Small intestine (tissue), 7 donors: ENCODE data around the gene HMOX2. TPM values are rescaled to one million over a fixed set of nuclear protein-coding genes. Genes with fewer than 3 reads are reported as not detected.

Experiments used
- DNase-seq, 2 donors: peaks; one replicate each; pipeline versions ENCODE4 v3.0.0 to v3.0.0-alpha.2; 2013
- FAIRE-seq: peaks from 2 replicates; lab custom pipeline; 2012; peaks lifted over from hg19 to GRCh38; lab: Jason Lieb, UNC
- H3K27ac ChIP-seq, 3 donors: one replicate each; pipeline ENCODE4 v1.5.1; 2013; ENCODE audit warnings: low read length in 2 of 3, mild to moderate bottlenecking in 2 of 3, control low read depth in 1 of 3, inconsistent platforms in 1 of 3, low read depth in 1 of 3, moderate library complexity in 1 of 3
- H3K27me3 ChIP-seq, 3 donors: one replicate each; pipeline ENCODE4 v1.6.1; 2013; ENCODE audit warnings: low read length in 3 of 3, inconsistent platforms in 1 of 3; ENCODE audit not compliant: control insufficient read depth in 3 of 3, insufficient read depth in 3 of 3
- H3K36me3 ChIP-seq, 3 donors: one replicate each; pipeline ENCODE4 v1.6.1; 2013; ENCODE audit warnings: low read length in 3 of 3, inconsistent platforms in 1 of 3, low read depth in 1 of 3, mild to moderate bottlenecking in 1 of 3, moderate library complexity in 1 of 3; ENCODE audit not compliant: control insufficient read depth in 3 of 3, insufficient read depth in 2 of 3
- H3K4me1 ChIP-seq, 3 donors: one replicate each; pipeline ENCODE4 v1.6.1; 2013; ENCODE audit warnings: low read length in 2 of 3, inconsistent platforms in 1 of 3, low read depth in 1 of 3, mild to moderate bottlenecking in 1 of 3, moderate library complexity in 1 of 3; ENCODE audit not compliant: control insufficient read depth in 3 of 3, insufficient read depth in 2 of 3
- H3K4me3 ChIP-seq, 3 donors: one replicate each; pipeline ENCODE4 v1.5.1; 2013; ENCODE audit warnings: low read length in 3 of 3, control low read depth in 1 of 3, inconsistent platforms in 1 of 3, low read depth in 1 of 3, mild to moderate bottlenecking in 1 of 3, moderate library complexity in 1 of 3
- H3K9me3 ChIP-seq, 2 donors: one replicate each; pipeline ENCODE4 v1.6.1; 2013; ENCODE audit warnings: low read depth in 1 of 2, low read length in 1 of 2; ENCODE audit not compliant: control insufficient read depth in 2 of 2, insufficient read depth in 1 of 2
- WGBS, 3 donors: extraction: QIAGEN DNeasy Blood & Tissue Kit; methylation state at CpG; one replicate each; pipeline ENCODE4 v1.1.7; 2013; 5-methylcytosine and 5-hydroxymethylcytosine counted together
- polyA plus RNA-seq, 4 donors: library from polyadenylated mRNA; stranded (reverse) in 3 of 4; unstranded in 1 of 4; fragments of 200-250 nt in 3 of 4; fragments of 120-200 nt in 1 of 4; gene quantifications; one replicate each; pipeline versions ENCODE4 v1.2.1 to v1.2.3, GENCODE V29; 2013
- donor health status: healthy with polysubstance abuse.
- donor health status: control.
- donor health status: control.
- donor health status: Bipolar disorder and iron deficiency.
- donor health status: healthy.

Gene HMOX2
- polyA plus RNA-seq, 4 donors = 42.1 to 89.7 (median 74.6) TPM

DNA sequence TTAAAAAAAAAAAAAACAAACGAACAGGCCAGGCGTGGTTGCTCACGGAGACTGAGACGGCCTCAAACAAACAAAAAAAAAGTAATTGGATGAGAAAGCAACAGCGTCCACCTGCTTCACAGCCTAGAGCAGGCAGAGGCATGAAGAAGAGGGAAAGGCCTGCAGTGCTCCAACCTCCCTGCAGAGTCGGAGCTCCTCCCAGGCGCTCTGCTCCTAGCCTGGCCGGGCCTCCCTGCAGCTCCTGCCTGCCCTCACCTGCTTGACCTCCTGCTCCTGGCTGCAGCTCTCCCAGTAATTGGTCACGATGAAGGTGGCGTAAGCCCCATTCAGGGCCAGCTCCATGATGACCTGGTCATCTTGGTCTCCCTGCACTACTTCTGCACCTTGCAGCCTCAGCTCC lies 7.2 kb upstream of the HMOX2 start:
- Histone ChIP-seq H3K27ac (no peak overlapping the region), H3K4me1 (peaks cover 0 to 2% (median 0%) of the 10 kb centered on the region in 3 donors), H3K27me3 (no peaks in the 10 kb centered on the region), H3K4me3 (no peak overlapping the region), H3K36me3 (peaks cover 2 to 58% (median 4%) of the 10 kb centered on the region in 3 donors), H3K9me3 (no peaks in the 10 kb centered on the region)
- DNase-seq (no peak), FAIRE-seq (no peak)
- 89 to 93% (median 91%) methylated on average over 10 of the region's 10 CpGs for WGBS, 3 donors

DNA sequence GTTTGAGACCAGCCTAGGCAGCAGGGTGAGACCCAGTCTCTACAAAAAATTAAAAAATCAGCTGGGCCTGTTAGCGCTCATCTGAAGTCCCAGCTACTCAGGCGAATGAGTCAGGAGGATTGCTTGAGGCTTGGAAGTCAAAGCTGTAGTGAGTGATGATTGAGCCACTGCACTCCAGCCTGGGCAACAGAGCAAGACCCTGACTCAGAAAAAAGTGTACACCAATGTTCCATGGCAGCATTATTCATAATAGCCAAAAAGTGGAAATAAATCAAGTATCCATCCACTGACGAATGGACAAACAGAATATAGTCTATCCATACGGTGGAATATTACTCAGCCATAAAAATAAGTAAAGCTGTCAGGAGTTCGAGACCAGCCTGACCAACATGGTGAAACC lies 4.3 kb upstream of the HMOX2 start:
- peaks cover 0 to 9% (median 2%) of the 10 kb centered on the region in 3 donors for H3K4me1 ChIP-seq
- WGBS, 3 donors = 95 to 97% (median 96%) methylated on average over 5 of the region's 5 CpGs
- H3K4me3 ChIP-seq = no peak overlapping the region
- peaks cover 0 to 31% (median 2%) of the 10 kb centered on the region in 3 donors for H3K36me3 ChIP-seq
- no peaks in the 10 kb centered on the region for H3K27me3 ChIP-seq
- peaks cover 0 to 10% of the 10 kb centered on the region in 2 donors for H3K9me3 ChIP-seq
- no peak overlapping the region for H3K27ac ChIP-seq
- DNase-seq (no peak), FAIRE-seq (no peak)

DNA sequence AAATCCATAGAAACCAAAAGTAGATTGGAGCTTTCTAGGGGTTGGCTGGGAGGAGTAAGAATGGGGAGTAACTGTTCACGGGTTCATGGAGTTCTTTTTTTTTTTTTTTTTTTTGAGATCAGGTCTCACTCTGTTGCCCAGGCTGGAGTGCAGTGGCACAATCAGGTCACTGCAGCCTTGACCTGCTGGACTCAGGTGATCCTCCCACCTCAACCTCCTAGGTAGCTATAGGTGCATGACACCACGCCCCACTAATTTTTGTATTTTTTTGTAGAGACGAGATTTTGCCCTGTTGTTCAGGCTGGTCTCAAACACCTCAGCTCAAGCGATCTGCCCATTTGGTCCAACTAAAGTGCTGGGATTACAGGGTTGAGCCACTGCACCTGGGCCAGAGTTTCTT lies 3.3 kb upstream of the HMOX2 start:
- Histone ChIP-seq H3K4me3 (no peak overlapping the region), H3K36me3 (peaks cover 0 to 24% (median 2%) of the 10 kb centered on the region in 3 donors), H3K4me1 (peaks cover 0 to 9% (median 2%) of the 10 kb centered on the region in 3 donors), H3K27me3 (no peaks in the 10 kb centered on the region), H3K27ac (no peak overlapping the region), H3K9me3 (peaks cover 0 to 10% of the 10 kb centered on the region in 2 donors)
- FAIRE-seq (no peak), DNase-seq (no peak)
- 55 to 66% (median 66%) methylated on average over 4 of the region's 4 CpGs for WGBS, 3 donors

DNA sequence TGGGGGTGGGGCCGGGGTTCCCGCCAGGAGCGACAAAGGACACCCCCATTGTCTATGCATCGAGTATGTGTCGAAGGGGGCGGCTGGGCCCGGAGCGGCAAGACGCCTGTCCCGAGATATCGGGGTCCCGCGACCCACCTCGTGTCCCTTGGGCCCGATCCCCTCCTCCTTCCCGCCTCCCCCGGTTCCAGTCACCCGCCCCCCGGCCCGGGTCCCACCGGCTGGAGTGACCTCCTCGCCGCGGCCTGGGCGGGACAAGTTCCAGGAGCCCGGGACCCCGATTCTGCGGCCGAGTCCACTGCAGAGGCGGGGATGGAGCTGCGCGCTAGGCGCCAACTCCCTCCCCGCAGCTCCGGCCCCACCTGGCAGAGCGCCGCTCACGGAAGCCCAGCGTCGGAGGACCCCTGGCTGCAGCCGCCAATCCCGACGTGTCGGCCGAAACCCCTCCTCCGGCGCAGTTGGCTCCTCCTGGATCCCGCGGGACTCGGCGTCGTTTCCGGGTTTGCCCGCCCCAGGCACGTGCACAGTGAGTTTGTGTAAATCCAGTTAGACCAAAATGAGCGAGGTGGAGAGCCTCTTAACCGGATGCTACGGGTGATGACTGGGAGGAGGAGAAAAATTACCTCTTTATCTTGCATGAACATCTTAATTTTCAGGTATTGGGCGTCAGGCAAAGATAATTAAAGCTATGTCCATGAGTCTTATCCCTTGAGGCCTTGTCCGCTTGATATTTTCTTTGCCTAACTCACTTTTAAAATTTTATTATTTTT lies 1.8 kb upstream of the HMOX2 start, which contains the start of gene NMRAL1:
Gene NMRAL1, minus strand, starts transcription at position 434 of the 770 bp plus-strand sequence. CDS start 493 bp downstream, outside the sequence.
- 2 to 4% (median 2%) methylated on average over 30 to 60 of the region's 60 CpGs for WGBS, 3 donors
- peak within 1 kb of the TSS; percentile 35 to 78 (median 62) for H3K27ac ChIP-seq
- H3K9me3 ChIP-seq = peaks cover 0 to 10% of the 10 kb centered on the region in 2 donors
- H3K27me3 ChIP-seq = no peaks in the 10 kb centered on the region
- DNase-seq (peak; percentile 87 to 94), FAIRE-seq (no peak)
- peaks cover 0 to 9% (median 2%) of the 10 kb centered on the region in 3 donors for H3K4me1 ChIP-seq
- peak within 1 kb of the TSS; percentile 73 to 78 (median 74) for H3K4me3 ChIP-seq
- H3K36me3 ChIP-seq = peaks cover 0 to 9% (median 0%) of the 10 kb centered on the region in 3 donors

DNA sequence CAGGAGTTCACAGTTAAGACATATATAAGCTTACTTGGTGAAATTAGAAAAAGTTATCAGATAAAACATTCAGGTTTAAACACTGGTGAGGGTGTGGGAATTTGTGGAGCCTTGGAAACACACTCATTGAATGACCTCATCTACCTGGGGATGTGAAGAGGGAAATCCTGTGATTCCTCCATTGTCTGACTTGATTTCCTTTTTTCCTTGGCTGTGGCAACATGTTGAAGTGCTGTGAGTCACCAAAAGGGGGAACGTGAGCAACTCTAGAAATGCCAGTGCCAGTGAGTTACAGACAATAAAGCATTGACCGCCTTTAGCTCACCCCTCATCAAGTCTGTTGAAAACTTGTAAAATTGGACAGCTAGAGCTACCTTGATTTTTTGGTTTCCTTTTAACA lies 1.8 kb downstream of the HMOX2 start:
- 60 to 71% (median 62%) methylated on average over 2 of the region's 2 CpGs for WGBS, 3 donors
- Histone ChIP-seq H3K4me1 (peaks cover 0 to 9% (median 2%) of the 10 kb centered on the region in 3 donors), H3K9me3 (peaks cover 0 to 10% of the 10 kb centered on the region in 2 donors), H3K36me3 (peaks cover 0 to 4% (median 0%) of the 10 kb centered on the region in 3 donors), H3K27me3 (no peaks in the 10 kb centered on the region), H3K4me3 (no peak overlapping the region), H3K27ac (no peak overlapping the region)
- DNase-seq = no peak
- FAIRE-seq = no peak

DNA sequence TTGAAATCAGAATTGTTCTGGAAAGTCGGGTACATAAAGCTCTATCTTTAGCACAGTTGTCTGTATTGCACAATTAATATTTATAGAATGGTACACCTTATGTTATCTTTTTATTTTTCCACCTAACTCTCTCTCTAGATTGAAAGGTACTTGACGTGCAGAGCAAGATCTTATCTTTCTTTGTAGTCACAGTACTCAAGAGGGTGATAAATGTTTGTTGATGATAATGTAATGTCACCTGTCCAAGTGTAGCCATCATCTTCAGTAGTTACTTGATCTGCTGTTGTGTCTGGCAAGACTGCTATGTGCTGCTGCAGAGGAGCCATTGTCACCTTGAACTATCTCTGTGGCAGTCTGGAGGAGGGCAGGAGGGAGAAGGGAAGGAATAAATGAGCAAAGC lies 5.3 kb downstream of the HMOX2 start:
- H3K4me3 ChIP-seq = no peak overlapping the region
- FAIRE-seq (no peak), DNase-seq (no peak)
- H3K27ac ChIP-seq = no peak overlapping the region
- no peaks in the 10 kb centered on the region for H3K4me1 ChIP-seq
- peaks cover 0 to 20% (median 9%) of the 10 kb centered on the region in 3 donors for H3K36me3 ChIP-seq
- 21 to 59% (median 31%) methylated on average over 2 of the region's 2 CpGs for WGBS, 3 donors
- no peaks in the 10 kb centered on the region for H3K27me3 ChIP-seq
- H3K9me3 ChIP-seq = no peaks in the 10 kb centered on the region

DNA sequence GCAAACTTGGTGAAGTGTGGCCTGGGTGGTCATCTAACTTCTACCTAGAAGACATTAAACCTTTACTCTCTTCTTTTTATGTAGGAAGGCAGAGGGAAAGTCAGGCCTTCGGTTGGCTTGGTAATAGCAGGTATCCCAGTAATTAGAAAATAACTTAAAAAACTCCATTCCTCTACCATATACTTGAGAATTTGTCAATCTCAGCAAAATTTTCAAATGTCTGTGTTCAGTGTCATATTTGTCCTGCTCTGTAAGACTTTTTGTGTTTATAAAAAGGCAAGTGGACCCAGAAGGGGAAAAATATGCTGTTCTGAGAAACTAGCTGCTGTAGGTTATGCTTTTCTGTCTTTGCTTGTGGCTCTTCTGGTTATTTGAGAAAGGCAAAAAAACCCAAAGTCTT lies 5.8 kb downstream of the HMOX2 start:
- FAIRE-seq = no peak
- 69 to 96% (median 85%) methylated on average over 1 of the region's 1 CpG for WGBS, 3 donors

DNA sequence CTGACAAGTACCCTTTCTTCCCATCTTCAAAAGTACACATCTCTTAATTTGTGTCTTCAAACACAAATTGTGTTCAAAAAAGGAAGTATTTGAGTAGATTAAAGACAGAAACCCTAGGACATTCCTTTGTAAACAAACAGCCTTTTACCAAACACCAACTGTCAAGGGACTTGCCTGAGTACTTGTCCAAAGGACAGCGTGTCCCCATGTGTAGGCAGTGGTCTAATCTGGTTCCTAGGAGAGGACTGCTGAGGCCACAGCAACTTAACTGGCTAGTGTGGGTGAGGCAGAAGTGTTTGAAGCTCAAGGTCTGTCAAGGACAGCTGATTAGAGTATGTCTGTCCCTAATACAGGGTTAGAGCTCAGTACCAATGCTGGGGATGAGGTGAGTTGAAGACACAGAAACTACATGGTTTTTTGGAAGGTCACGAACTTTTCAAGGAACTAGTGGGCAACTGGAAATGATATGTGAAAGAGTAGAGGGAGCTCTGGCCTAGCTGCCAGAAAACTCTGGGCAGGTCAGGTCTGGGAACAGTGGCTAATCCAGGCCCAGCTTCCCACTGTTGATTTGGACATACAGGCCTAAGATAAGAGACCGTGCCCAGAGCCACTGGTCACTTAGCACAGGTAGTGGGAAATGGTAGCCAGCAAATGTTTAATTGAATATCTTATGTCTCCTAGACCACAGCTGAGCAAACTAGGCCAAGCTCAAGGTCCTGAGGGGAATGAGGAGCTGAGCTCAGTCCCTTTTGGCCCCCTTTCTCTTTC lies 10.1 kb downstream of the HMOX2 start:
- Histone ChIP-seq H3K4me3 (no peak overlapping the region), H3K36me3 (peaks cover 0 to 35% (median 10%) of the 10 kb centered on the region in 3 donors), H3K27ac (peak overlapping the region in 1 of 3 donors; percentile 52), H3K27me3 (no peaks in the 10 kb centered on the region), H3K9me3 (no peaks in the 10 kb centered on the region), H3K4me1 (no peaks in the 10 kb centered on the region)
- DNase-seq = no peak
- WGBS, 3 donors = 89 to 97% (median 93%) methylated on average over 3 of the region's 3 CpGs
- FAIRE-seq = no peak

More for the DNA sequence above, 5.8 kb downstream of the HMOX2 start:
- Histone ChIP-seq H3K27ac (no peak overlapping the region), H3K27me3 (no peaks in the 10 kb centered on the region), H3K9me3 (no peaks in the 10 kb centered on the region), H3K36me3 (peaks cover 0 to 24% (median 9%) of the 10 kb centered on the region in 3 donors), H3K4me1 (no peaks in the 10 kb centered on the region), H3K4me3 (no peak overlapping the region)
- no peak for DNase-seq
